Large intestine (tissue), 3 donors: ENCODE measurements around the gene TRO. TPM values are rescaled to one million over a fixed set of nuclear protein-coding genes. Genes with fewer than 3 reads are reported as not detected.

Source experiments
- DNase-seq, 2 donors: peaks; one replicate each; pipeline versions ENCODE4 v3.0.0 to v3.0.0-alpha.2; 2013
- H3K27ac ChIP-seq: one replicate; pipeline ENCODE4 v1.5.1; 2013; ENCODE audit warnings: low read length
- H3K27me3 ChIP-seq: 2 replicates; pipeline ENCODE4 v1.6.1; 2013; ENCODE audit warnings: low read length; ENCODE audit not compliant: control insufficient read depth, insufficient read depth
- H3K36me3 ChIP-seq: 2 replicates; pipeline ENCODE4 v1.6.1; 2013; ENCODE audit warnings: low read length; ENCODE audit not compliant: control insufficient read depth, insufficient read depth
- H3K4me1 ChIP-seq: one replicate; pipeline ENCODE4 v1.6.1; 2013; ENCODE audit warnings: low read length; ENCODE audit not compliant: control insufficient read depth, insufficient read depth
- H3K4me3 ChIP-seq: one replicate; pipeline ENCODE4 v1.5.1; 2013; ENCODE audit warnings: low read length
- H3K9me3 ChIP-seq: one replicate; pipeline ENCODE4 v1.6.1; 2013; ENCODE audit warnings: mild to moderate bottlenecking, low read depth, low read length, moderate library complexity; ENCODE audit not compliant: control insufficient read depth
- WGBS: methylation state at CpG from one replicate; pipeline ENCODE4 v1.1.5; 2013; ENCODE audit warnings: low lambda C conversion rate; ENCODE audit not compliant: insufficient coverage; 5-methylcytosine and 5-hydroxymethylcytosine counted together
- polyA plus RNA-seq: library from polyadenylated mRNA; unstranded; fragments of 120-200 nt; gene quantifications from one replicate; pipeline ENCODE4 v1.2.1, GENCODE V29; 2013

Gene TRO
- polyA plus RNA-seq, 1 donor: 33.0 TPM

DNA sequence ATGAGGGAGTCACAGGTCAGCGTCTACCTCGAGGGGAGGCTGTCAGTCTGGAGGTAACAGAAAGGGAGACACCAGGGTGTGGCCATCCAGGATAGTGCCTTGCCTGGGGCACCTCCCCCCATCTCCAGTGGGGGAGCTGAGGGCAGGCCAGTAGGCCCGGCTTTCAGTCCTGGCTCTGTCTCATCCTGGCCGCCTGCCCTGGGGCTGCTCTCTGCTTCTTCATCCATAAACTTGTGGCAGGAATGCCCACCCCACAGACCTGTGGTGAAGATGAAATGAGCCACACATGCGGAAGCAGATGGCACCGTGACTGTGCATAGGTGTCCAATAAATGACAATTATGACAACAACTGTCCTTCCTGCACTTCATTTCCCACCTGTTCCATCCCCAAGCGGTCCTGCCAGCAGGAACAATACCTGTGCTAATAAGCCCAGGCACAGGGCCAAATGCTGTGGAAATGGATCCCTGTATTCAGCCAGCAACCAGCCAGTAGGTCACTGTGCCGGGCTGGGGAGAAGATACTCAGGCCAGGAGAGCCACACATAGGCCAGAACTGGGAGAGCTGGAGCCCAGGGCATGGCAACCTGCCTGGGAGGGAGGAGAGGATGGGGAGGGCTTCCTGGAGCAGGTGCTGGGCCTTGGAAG lies 30.2 kb downstream of the TRO start:
- no CpG with 5 or more reads among the region's 8 CpGs for WGBS
- no peaks in the 10 kb centered on the region for H3K9me3 ChIP-seq
- H3K36me3 ChIP-seq: no peaks in the 10 kb centered on the region
- H3K27ac ChIP-seq: no peak overlapping the region
- no peak overlapping the region for H3K4me3 ChIP-seq
- no peaks in the 10 kb centered on the region for H3K27me3 ChIP-seq
- no peak for DNase-seq
- H3K4me1 ChIP-seq: no peaks in the 10 kb centered on the region

DNA sequence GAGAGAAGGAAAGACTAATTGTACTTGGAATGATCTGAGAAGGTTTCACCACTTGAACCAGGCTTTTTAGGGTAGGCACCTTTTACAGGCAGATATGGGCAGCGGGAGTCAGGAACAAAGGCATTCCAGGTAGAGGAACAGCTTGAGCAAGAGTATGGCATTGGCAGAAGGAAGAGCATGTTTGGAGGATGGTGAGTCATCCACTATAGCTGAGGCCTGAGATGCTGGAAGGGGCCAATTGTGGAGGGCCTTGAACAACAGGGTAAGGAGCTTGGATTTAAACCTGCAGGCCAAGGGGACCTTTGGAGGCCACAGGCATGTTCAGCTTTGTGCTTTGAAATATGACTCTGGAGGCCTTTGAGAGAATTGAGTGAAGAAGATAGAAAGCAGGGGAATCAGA lies 41.1 kb downstream of the TRO start:
- no peak for DNase-seq
- WGBS: no CpG with 5 or more reads among the region's 1 CpG
- no peaks in the 10 kb centered on the region for H3K9me3 ChIP-seq

DNA sequence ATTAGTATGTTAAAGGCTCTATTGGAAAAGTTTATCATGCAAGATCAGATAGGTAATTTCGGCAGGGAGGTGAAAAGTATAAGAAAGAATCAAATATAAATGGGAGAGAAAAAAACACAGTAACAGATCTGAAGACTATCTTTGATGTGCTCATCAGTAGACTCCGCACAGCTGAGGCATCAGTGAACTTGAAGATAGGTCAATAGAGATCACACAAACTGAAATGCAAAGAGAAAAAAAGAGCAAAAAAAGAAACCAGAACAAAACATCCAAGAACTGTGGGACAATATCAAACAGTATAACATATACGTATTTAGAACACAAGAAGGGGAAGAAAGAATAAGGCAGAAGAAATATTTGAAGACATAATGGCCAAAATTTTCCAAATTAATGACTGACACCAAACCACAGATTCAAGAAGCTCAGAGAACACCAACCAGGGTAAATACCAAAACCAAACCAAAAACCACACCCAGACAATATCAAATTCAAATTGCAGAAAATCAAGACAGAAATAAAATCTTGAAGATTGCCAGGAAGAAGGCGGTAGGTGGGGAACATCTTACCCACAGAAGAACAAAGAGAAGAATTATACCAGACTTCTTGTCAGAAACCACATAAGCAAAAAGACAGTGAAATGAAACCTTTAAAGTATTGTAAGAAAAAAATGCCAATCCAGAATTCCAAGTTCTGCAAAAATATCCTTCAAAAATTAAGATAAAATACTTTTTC lies 44.3 kb downstream of the TRO start:
- no peak for DNase-seq
- H3K4me3 ChIP-seq: no peak overlapping the region
- H3K36me3 ChIP-seq: no peaks in the 10 kb centered on the region
- no peak overlapping the region for H3K27ac ChIP-seq
- H3K27me3 ChIP-seq: no peaks in the 10 kb centered on the region
- H3K9me3 ChIP-seq: no peaks in the 10 kb centered on the region
- no peaks in the 10 kb centered on the region for H3K4me1 ChIP-seq
- WGBS: 100% methylated on average over 1 of the region's 4 CpGs

More for the DNA sequence above, 41.1 kb downstream of the TRO start:
- Histone ChIP-seq H3K4me3 (no peak overlapping the region), H3K27ac (no peak overlapping the region), H3K27me3 (no peaks in the 10 kb centered on the region), H3K4me1 (no peaks in the 10 kb centered on the region), H3K36me3 (no peaks in the 10 kb centered on the region)

DNA sequence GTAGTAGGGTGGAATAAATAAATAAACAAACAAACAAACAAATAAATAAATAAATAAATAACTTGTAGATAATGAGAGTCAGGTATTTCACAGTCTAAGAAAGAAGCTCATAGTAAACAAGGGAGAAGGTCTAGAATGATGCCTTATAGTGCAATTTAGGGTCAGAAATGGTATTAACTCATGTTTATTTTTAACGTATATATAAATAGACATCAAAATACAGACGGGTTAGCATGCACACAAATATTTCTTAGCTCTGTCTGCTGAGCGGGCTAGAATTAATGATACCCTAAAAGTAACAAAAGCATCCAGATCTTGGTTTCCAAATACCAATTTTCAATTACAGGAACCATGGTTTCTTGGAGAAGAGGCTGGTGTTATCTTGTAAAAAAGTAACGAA lies 56.8 kb downstream of the TRO start:
- no peak overlapping the region for H3K27ac ChIP-seq
- no CpG with 5 or more reads among the region's 4 CpGs for whole genome bisulfite sequencing
- H3K9me3 ChIP-seq: no peaks in the 10 kb centered on the region
- H3K36me3 ChIP-seq: no peaks in the 10 kb centered on the region
- no peaks in the 10 kb centered on the region for H3K4me1 ChIP-seq
- no peak overlapping the region for H3K4me3 ChIP-seq
- DNase-seq: no peak
- H3K27me3 ChIP-seq: no peaks in the 10 kb centered on the region

DNA sequence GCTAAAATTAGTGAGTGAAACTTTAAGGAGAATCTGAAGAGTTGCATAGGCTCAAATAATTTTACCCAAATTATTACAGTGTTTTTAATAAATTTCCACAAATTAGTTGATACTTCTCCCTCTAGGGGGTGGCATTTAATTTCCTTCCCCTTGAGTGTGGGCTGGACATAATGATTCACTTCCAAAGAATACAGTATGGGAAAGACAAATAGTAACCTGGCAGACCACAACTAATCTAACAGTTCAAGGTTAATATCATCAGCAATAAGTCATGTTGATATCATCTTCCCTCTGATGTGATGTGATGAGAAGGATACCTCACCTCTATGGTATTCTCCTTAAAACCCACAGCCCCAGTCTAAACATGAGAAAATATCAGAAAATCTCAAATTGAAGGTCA lies 57.8 kb downstream of the TRO start:
- Histone ChIP-seq H3K27me3 (no peaks in the 10 kb centered on the region), H3K4me3 (no peak overlapping the region), H3K4me1 (no peaks in the 10 kb centered on the region), H3K36me3 (no peaks in the 10 kb centered on the region), H3K27ac (no peak overlapping the region), H3K9me3 (no peaks in the 10 kb centered on the region)
- no peak for DNase-seq

DNA sequence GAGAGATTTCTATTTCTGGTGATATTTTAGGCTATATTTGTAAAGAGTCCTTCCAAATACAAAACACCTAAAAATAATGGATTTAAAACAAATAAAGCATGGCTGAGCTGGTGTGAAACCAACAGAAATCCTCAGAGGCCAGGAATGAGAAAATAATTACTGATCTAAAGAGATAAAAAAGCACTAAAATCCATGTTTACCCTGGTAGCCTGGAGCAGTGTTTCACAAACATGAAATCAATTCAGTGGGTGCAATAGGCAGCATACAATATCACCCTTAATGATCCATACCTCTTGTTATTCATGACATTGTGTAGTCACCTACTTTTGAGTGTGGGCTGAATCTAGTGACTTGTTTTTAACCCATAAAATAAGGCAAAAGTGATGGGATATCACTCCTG lies 58.8 kb downstream of the TRO start:
- no peaks in the 10 kb centered on the region for H3K36me3 ChIP-seq
- no peak overlapping the region for H3K27ac ChIP-seq
- H3K4me3 ChIP-seq: no peak overlapping the region
- DNase-seq: no peak
- H3K9me3 ChIP-seq: no peaks in the 10 kb centered on the region
- no peaks in the 10 kb centered on the region for H3K4me1 ChIP-seq
- no peaks in the 10 kb centered on the region for H3K27me3 ChIP-seq

DNA sequence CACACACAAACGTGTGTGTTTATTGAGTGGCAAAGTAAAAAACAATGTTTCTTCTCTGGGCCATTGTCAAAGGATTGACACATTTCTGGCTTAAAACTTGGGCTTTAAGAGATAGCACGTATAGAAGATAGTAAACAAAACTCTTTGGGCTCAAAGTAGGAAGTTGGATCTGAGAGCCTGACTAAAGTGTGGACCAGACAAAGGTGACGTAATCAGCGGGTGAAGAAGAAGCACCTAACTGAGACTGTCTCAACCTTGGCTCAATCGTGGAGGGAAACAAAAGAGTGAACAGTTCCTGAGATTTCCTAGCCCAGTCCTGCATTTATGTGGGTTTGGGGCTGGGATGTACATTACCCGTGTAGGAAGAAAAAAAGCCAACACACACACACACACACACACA lies 59.7 kb downstream of the TRO start:
- no peak for DNase-seq
- Histone ChIP-seq H3K36me3 (no peaks in the 10 kb centered on the region), H3K4me3 (no peak overlapping the region), H3K27me3 (no peaks in the 10 kb centered on the region), H3K4me1 (no peaks in the 10 kb centered on the region), H3K9me3 (no peaks in the 10 kb centered on the region), H3K27ac (no peak overlapping the region)
- WGBS: no CpG with 5 or more reads among the region's 6 CpGs

Other genes with a start within 250 kb of the TRO start
- gene ITIH6, start 122.6 kb upstream of the TRO start, polyA plus RNA-seq: 0.04 TPM
- 322 TPM for gene MAGED2, start 113.1 kb upstream of the TRO start, polyA plus RNA-seq
- gene PFKFB1, start 73.4 kb downstream of the TRO start, polyA plus RNA-seq: 0.63 TPM
- 14.6 TPM for gene APEX2, start 79.5 kb downstream of the TRO start, polyA plus RNA-seq
- 15.6 TPM for gene ALAS2, start 110.2 kb downstream of the TRO start, polyA plus RNA-seq
- gene PAGE2B, start 154.2 kb downstream of the TRO start, polyA plus RNA-seq: 0.57 TPM
- 0.15 TPM for gene PAGE2, start 168.2 kb downstream of the TRO start, polyA plus RNA-seq